Progenitor cell of endocrine pancreas (in vitro differentiated cells): Measurements from ENCODE around the gene RRAD. TPM values are rescaled to one million over a fixed set of nuclear protein-coding genes. Genes with fewer than 3 reads are reported as not detected.
"Not testable (repeated sequence)": the region's sequence is repeated elsewhere in the genome, so short reads cannot be mapped to it uniquely, and the experiment has no call there.

Experiments used
- DNase-seq: peaks from one replicate; pipeline ENCODE4 v3.0.0; 2021; ENCODE audit warnings: low spot score; ENCODE audit not compliant: unreplicated experiment
- H3K27ac Mint-ChIP-seq: 2 replicates; pipeline ENCODE4 v1.8.0; 2021; ENCODE audit warnings: mild to moderate bottlenecking, moderate library complexity, mixed read lengths
- H3K27me3 Mint-ChIP-seq: 2 replicates; pipeline ENCODE4 v1.8.0; 2021; ENCODE audit warnings: mixed read lengths
- H3K36me3 Mint-ChIP-seq: 2 replicates; pipeline ENCODE4 v1.8.0; 2022; ENCODE audit warnings: mixed read lengths; ENCODE audit not compliant: insufficient read depth
- H3K4me1 Mint-ChIP-seq: 2 replicates; pipeline ENCODE4 v1.8.0; 2021; ENCODE audit warnings: low read depth, mixed read lengths
- H3K4me3 Mint-ChIP-seq: 2 replicates; pipeline ENCODE4 v1.8.0; 2021; ENCODE audit warnings: low read depth, mild to moderate bottlenecking, moderate library complexity, mixed read lengths
- H3K9me3 Mint-ChIP-seq: 2 replicates; pipeline ENCODE4 v1.8.0; 2021; ENCODE audit warnings: low read depth, mixed read lengths
- total RNA-seq: library from RNA; stranded (reverse); gene quantifications from 2 replicates; pipeline ENCODE4 v1.2.1, GENCODE V29; 2021
- TF ChIP-seq, protein P1 (sequence below): fragments of 200-600 bp; sonication (generic); IDR thresholded peaks from one replicate; pipeline ENCODE4 v1.5.0; 2021; ENCODE audit warnings: antibody characterized with exemption, mild to moderate bottlenecking; ENCODE audit not compliant: unreplicated experiment

The RRAD gene
- total RNA-seq, 1 donor from 2014 or later, result 0.36 TPM

DNA sequence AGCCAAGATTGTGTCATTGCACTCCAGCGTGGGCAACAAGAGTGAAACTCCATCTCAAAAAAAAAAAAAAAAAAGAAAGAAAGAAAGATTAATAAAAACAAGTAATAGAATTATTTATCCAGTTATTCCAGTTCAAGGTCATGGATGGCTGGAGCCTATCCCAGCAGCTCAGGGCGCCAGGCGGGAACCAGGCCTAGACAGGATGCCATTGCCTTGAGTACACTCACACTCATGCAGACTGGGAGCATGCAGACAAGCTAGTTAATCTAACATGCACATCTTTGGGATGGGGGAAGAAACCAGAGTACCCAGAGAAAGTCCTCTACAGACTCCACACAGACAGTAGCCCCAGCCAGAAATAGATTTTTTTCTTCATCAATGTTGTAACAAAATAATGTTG, 27.1 kb downstream of the RRAD start:
- Mint-ChIP-seq H3K4me3 (no peak overlapping the region), H3K9me3 (no peaks in the 10 kb centered on the region), H3K36me3 (no peaks in the 10 kb centered on the region), H3K27ac (no peak overlapping the region), H3K4me1 (peaks cover 16% of the 10 kb centered on the region), H3K27me3 (no peaks in the 10 kb centered on the region)
- DNase-seq, result no peak
- TF ChIP-seq, protein P1, sequence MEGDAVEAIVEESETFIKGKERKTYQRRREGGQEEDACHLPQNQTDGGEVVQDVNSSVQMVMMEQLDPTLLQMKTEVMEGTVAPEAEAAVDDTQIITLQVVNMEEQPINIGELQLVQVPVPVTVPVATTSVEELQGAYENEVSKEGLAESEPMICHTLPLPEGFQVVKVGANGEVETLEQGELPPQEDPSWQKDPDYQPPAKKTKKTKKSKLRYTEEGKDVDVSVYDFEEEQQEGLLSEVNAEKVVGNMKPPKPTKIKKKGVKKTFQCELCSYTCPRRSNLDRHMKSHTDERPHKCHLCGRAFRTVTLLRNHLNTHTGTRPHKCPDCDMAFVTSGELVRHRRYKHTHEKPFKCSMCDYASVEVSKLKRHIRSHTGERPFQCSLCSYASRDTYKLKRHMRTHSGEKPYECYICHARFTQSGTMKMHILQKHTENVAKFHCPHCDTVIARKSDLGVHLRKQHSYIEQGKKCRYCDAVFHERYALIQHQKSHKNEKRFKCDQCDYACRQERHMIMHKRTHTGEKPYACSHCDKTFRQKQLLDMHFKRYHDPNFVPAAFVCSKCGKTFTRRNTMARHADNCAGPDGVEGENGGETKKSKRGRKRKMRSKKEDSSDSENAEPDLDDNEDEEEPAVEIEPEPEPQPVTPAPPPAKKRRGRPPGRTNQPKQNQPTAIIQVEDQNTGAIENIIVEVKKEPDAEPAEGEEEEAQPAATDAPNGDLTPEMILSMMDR, result no peak

GRCh38 chr16:66896682-66897081, 28.7 kb downstream of the RRAD start:
- not testable (repeated sequence) for H3K27me3 Mint-ChIP-seq, H3K4me3 Mint-ChIP-seq, H3K36me3 Mint-ChIP-seq, H3K9me3 Mint-ChIP-seq, DNase-seq
- Mint-ChIP-seq H3K4me1 (peaks cover 16% of the 10 kb centered on the region), H3K27ac (peak overlapping the region; percentile 19)

DNA sequence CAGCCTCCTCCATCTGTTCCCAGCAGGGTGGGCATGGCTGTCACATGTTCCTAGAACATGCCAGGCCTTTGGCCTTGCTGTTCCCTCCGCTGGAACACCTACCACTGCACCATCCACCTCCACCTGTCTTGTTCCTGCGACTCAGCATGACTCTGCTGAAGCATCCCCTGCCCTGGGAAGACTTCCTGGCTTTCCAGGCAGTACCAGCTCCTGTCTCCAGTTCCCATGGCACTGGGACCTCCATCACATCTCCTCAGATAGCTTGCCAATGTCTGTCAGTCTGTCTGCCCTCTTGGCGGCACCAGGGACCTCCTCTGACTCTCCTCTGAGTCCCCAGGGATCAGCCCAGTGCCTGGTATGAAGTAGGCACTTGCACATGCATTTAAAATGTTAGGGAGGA, 29.3 kb downstream of the RRAD start:
- TF ChIP-seq, protein P1, result no peak
- Mint-ChIP-seq H3K27ac (no peak overlapping the region), H3K9me3 (no peaks in the 10 kb centered on the region), H3K4me1 (peaks cover 16% of the 10 kb centered on the region), H3K36me3 (peaks cover 1% of the 10 kb centered on the region), H3K4me3 (no peak overlapping the region), H3K27me3 (no peaks in the 10 kb centered on the region)
- no peak for DNase-seq

DNA sequence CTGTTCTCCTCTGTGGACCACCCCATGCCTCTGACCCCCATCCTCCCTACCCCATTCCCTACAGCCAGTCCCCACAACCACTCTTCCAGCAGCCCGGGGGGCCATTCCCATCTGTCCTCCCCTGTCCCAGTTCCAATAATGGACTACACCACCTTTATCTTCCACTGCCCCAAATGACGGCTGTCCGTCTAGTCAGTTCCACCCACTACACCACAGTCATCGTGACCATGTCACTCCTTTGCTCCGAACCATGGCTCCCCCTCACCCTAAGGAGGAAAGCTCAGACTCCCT, 29.7 kb downstream of the RRAD start:
- Mint-ChIP-seq H3K9me3 (no peaks in the 10 kb centered on the region), H3K27me3 (no peaks in the 10 kb centered on the region), H3K4me3 (no peak overlapping the region), H3K36me3 (peaks cover 1% of the 10 kb centered on the region), H3K4me1 (peaks cover 13% of the 10 kb centered on the region), H3K27ac (no peak overlapping the region)
- no peak for DNase-seq
- TF ChIP-seq, protein P1, result no peak

GRCh38 chr16:66894948-66895688, 30.2 kb downstream of the RRAD start:
- Mint-ChIP-seq H3K4me1 (peaks cover 11% of the 10 kb centered on the region), H3K27ac (no peak overlapping the region), H3K27me3 (no peaks in the 10 kb centered on the region), H3K9me3 (no peaks in the 10 kb centered on the region), H3K36me3 (peaks cover 1% of the 10 kb centered on the region), H3K4me3 (no peak overlapping the region)
- DNase-seq, result peak; percentile 45
- TF ChIP-seq, protein P1, result peak; percentile 79

GRCh38 chr16:66894055-66894454, 31.3 kb downstream of the RRAD start:
- peaks cover 4% of the 10 kb centered on the region for H3K4me1 Mint-ChIP-seq
- H3K4me3 Mint-ChIP-seq, result no peak overlapping the region
- H3K27me3 Mint-ChIP-seq, result no peaks in the 10 kb centered on the region
- DNase-seq, result no peak
- H3K9me3 Mint-ChIP-seq, result no peaks in the 10 kb centered on the region
- TF ChIP-seq, protein P1, result no peak
- peaks cover 1% of the 10 kb centered on the region for H3K36me3 Mint-ChIP-seq
- no peak overlapping the region for H3K27ac Mint-ChIP-seq
